ENCODE results near the gene LEAP2.

DNA sequence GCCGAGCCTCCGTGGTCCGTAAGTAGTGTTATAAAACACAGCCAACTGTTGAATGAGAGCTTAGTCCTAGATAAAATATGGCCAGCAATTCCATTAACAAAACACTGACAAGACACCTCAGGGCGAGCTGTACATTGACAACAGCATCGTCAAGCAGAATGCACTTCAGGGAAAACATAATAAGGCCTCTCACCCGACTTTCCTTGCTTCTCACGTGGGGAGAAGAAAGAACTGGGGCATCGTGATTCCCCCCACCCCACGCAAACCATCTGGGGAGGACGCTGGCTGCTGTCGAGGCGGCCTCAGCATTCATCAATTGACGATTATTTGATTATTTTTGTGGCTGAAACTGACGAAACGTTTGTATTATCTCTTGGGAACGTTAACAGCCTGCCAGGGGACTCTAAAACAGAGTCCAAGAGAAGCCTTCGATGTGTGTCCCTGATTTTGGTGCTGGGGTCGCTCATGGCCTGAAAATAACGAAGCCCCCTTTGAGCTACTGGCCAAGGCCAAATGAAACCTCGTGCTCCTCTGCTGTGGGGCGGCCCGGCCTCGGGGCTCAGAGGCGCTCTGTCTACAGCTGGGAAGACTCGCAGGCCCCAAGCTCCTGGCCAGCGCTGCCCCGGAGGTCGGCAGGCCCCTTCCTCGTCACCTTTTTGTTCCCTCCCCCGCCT lies 7.7 kb upstream of the LEAP2 start:
- TF ChIP-seq, protein P1, sequence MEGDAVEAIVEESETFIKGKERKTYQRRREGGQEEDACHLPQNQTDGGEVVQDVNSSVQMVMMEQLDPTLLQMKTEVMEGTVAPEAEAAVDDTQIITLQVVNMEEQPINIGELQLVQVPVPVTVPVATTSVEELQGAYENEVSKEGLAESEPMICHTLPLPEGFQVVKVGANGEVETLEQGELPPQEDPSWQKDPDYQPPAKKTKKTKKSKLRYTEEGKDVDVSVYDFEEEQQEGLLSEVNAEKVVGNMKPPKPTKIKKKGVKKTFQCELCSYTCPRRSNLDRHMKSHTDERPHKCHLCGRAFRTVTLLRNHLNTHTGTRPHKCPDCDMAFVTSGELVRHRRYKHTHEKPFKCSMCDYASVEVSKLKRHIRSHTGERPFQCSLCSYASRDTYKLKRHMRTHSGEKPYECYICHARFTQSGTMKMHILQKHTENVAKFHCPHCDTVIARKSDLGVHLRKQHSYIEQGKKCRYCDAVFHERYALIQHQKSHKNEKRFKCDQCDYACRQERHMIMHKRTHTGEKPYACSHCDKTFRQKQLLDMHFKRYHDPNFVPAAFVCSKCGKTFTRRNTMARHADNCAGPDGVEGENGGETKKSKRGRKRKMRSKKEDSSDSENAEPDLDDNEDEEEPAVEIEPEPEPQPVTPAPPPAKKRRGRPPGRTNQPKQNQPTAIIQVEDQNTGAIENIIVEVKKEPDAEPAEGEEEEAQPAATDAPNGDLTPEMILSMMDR (IDR thresholded peaks at IDR 0.05; ENCODE audit: low read depth, low read length), result no peak
- TF ChIP-seq, protein P2, sequence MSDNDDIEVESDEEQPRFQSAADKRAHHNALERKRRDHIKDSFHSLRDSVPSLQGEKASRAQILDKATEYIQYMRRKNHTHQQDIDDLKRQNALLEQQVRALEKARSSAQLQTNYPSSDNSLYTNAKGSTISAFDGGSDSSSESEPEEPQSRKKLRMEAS (IDR thresholded peaks at IDR 0.05; ENCODE audit: low read depth, low read length), result 0 out of 2 replicates have a peak, but pooled peaks have one; percentile 21
- TF ChIP-seq POLR2A (IDR thresholded peaks at IDR 0.05; ENCODE audit: extremely low read depth, insufficient read length) (no peak), MYC (IDR thresholded peaks at IDR 0.05; ENCODE audit: low read depth, low read length) (no peak)
